Naive thymus-derived CD4-positive, alpha-beta T cell (primary cell): ENCODE measurements around the gene MC1R. TPM values are rescaled to one million over a fixed set of nuclear protein-coding genes. Genes with fewer than 3 reads are reported as not detected.
"Not testable (repeated sequence)": the region's sequence is repeated elsewhere in the genome, so short reads cannot be mapped to it uniquely, and the experiment has no call there.

Experiments used
- ATAC-seq: fragments of 150-1000 bp; cut with Tn5 transposase; 2 replicates; pipeline ENCODE4 v1.10.0; 2021; ENCODE audit warnings: mild to moderate bottlenecking, moderate library complexity
- CTCF ChIA-PET: fragments of 350-600 bp; sonication (Branson Sonifier 250); formaldehyde crosslinking; loops from one replicate; lab custom pipeline; 2021; ENCODE audit warnings: antibody characterized with exemption; lab: Charles Lee
- POLR2A ChIA-PET: fragments of 350-600 bp; sonication (Branson Sonifier 250); formaldehyde crosslinking; loops from one replicate; lab custom pipeline; 2021; ENCODE audit warnings: antibody characterized with exemption, inconsistent platforms; lab: Charles Lee
- DNase-seq, 9 donors: peaks; one replicate each; pipeline versions ENCODE4 v3.0.0 to v3.0.0-alpha.2; 2020 to 2022; ENCODE audit warnings: mixed read lengths in 1 of 9
- H3K27ac ChIP-seq: one replicate; pipeline ENCODE4 v1.7.0; 2013; ENCODE audit warnings: mild to moderate bottlenecking, low read depth, low read length, moderate library complexity
- H3K27me3 ChIP-seq, 2 donors: one replicate each; pipeline ENCODE4 v1.7.0; 2013; ENCODE audit warnings: low read length in 2 of 2, mild to moderate bottlenecking in 2 of 2, moderate library complexity in 2 of 2; ENCODE audit not compliant: control insufficient read depth in 2 of 2, insufficient read depth in 2 of 2
- H3K36me3 ChIP-seq, 3 experiments: 1 replicate in 2 of 3; 2 replicates in 1 of 3; pipeline ENCODE4 v1.7.0; 2013; ENCODE audit warnings: low read length in 3 of 3, mild to moderate bottlenecking in 3 of 3, moderate library complexity in 1 of 3; ENCODE audit not compliant: insufficient read depth in 3 of 3, control insufficient read depth in 2 of 3
- H3K4me1 ChIP-seq, 2 donors: one replicate each; pipeline ENCODE4 v1.7.0; 2013; ENCODE audit warnings: low read length in 2 of 2, mild to moderate bottlenecking in 2 of 2, moderate library complexity in 1 of 2; ENCODE audit not compliant: control insufficient read depth in 2 of 2, insufficient read depth in 2 of 2
- H3K4me3 ChIP-seq: 2 replicates; pipeline ENCODE4 v1.7.0; 2013; ENCODE audit warnings: mild to moderate bottlenecking, low read length
- H3K9me3 ChIP-seq, 3 experiments: 1 replicate in 2 of 3; 2 replicates in 1 of 3; pipeline ENCODE4 v1.7.0; 2013; ENCODE audit warnings: low read length in 3 of 3; ENCODE audit not compliant: control insufficient read depth in 2 of 3
- H3K27ac Mint-ChIP-seq, 9 donors: one replicate each; pipeline ENCODE4 v1.8.0; 2020 to 2022; ENCODE audit warnings: mixed read lengths in 9 of 9, mild to moderate bottlenecking in 8 of 9, moderate library complexity in 5 of 9, inconsistent platforms in 2 of 9
- H3K27me3 Mint-ChIP-seq, 5 donors: one replicate each; pipeline ENCODE4 v1.8.0; 2021 to 2022; ENCODE audit warnings: mixed read lengths in 5 of 5, mild to moderate bottlenecking in 1 of 5
- H3K36me3 Mint-ChIP-seq, 5 donors: one replicate each; pipeline ENCODE4 v1.8.0; 2020 to 2022; ENCODE audit warnings: mixed read lengths in 5 of 5, mild to moderate bottlenecking in 3 of 5, inconsistent platforms in 1 of 5
- H3K4me1 Mint-ChIP-seq, 7 donors: one replicate each; pipeline ENCODE4 v1.8.0; 2020 to 2022; ENCODE audit warnings: mixed read lengths in 7 of 7, mild to moderate bottlenecking in 3 of 7, inconsistent platforms in 1 of 7
- H3K4me3 Mint-ChIP-seq, 10 donors: one replicate each; pipeline ENCODE4 v1.8.0; 2020 to 2022; ENCODE audit warnings: mild to moderate bottlenecking in 10 of 10, mixed read lengths in 10 of 10, moderate library complexity in 6 of 10, inconsistent platforms in 2 of 10
- H3K9me3 Mint-ChIP-seq, 11 donors: one replicate each; pipeline ENCODE4 v1.8.0; 2020 to 2022; ENCODE audit warnings: mixed read lengths in 11 of 11, mild to moderate bottlenecking in 4 of 11, inconsistent platforms in 1 of 11, moderate library complexity in 1 of 11
- intact Hi-C, 2 donors: fragments of 100-400 bp; cut with micrococcal nuclease; formaldehyde crosslinking; loops; one replicate each; pipeline ENCODE4 v1.15.1; 2023
- polyA plus RNA-seq, 2 donors: library from polyadenylated mRNA; unstranded; fragments of 300-500 nt; fragmentation: Illumina TruSeq; gene quantifications; one replicate each; pipeline ENCODE4 v1.2.3, GENCODE V29; 2021
- total RNA-seq, 6 experiments: library from RNA in 5 of 6; stranded (reverse) in 5 of 6; gene quantifications; 1 replicate in 5 of 6; 2 replicates in 1 of 6; pipeline ENCODE4 v1.2.3 and lab custom pipeline; 2021 to 2026

Gene MC1R
- total and polyA plus RNA-seq, 7 experiments from 2014 or later, result 0.14 to 13.9 (median 10.5) TPM

- Mint-ChIP-seq H3K4me3 (no peak overlapping the region), H3K9me3 (no peaks in the 10 kb centered on the region), H3K4me1 (peaks cover 5 to 21% (median 8%) of the 10 kb centered on the region in 7 donors), H3K27me3 (no peaks in the 10 kb centered on the region), H3K36me3 (peaks cover 0 to 29% (median 3%) of the 10 kb centered on the region in 5 donors), H3K27ac (no peak overlapping the region)
- H3K9me3 ChIP-seq, result no peaks in the 10 kb centered on the region
- H3K36me3 ChIP-seq, result peaks cover 0 to 43% (median 5%) of the 10 kb centered on the region in 3 experiments
- ChIA-PET POLR2A (interaction anchor here (1.1 kb wide), 2 partner anchors 16 to 36 kb away, joined by 3 read pairs; no protein-coding TSS in a partner anchor), CTCF (interaction anchor here (0.7 to 1.4 kb wide), 2 partner anchors 12 to 206 kb away, joined by 3 read pairs; no protein-coding TSS in a partner anchor)
- H3K27ac ChIP-seq, result no peak overlapping the region
- no peaks in the 10 kb centered on the region for H3K27me3 ChIP-seq
- no peak for DNase-seq
- intact Hi-C loops, result no loop called here
- ATAC-seq, result no peak
- no peak overlapping the region for H3K4me3 ChIP-seq
- H3K4me1 ChIP-seq, result peaks cover 5 to 7% of the 10 kb centered on the region in 2 donors
Measured at GRCh38 chr16:89912143-89912542, 6.5 kb upstream of the MC1R start.

- POLR2A ChIA-PET, result interaction anchor here (0.7 to 1.1 kb wide), 4 partner anchors 15 to 405 kb away, joined by 3 to 5 read pairs (median 3); no protein-coding TSS in a partner anchor
- H3K9me3 ChIP-seq, result no peaks in the 10 kb centered on the region
- H3K9me3 Mint-ChIP-seq, result no peaks in the 10 kb centered on the region
- intact Hi-C loops, result no loop called here
- no peak overlapping the region for H3K27ac Mint-ChIP-seq
- H3K4me3 Mint-ChIP-seq, result no peak overlapping the region
- peaks cover 7 to 26% (median 12%) of the 10 kb centered on the region in 7 donors for H3K4me1 Mint-ChIP-seq
- H3K27me3 ChIP-seq, result no peaks in the 10 kb centered on the region
- H3K4me1 ChIP-seq, result peaks cover 10 to 12% of the 10 kb centered on the region in 2 donors
- peaks cover 0 to 42% (median 5%) of the 10 kb centered on the region in 3 experiments for H3K36me3 ChIP-seq
- H3K27ac ChIP-seq, result no peak overlapping the region
- peaks cover 0 to 29% (median 3%) of the 10 kb centered on the region in 5 donors for H3K36me3 Mint-ChIP-seq
- CTCF ChIA-PET, result interaction anchor here (0.7 to 1.4 kb wide), 2 partner anchors 11 to 206 kb away, joined by 3 read pairs; no protein-coding TSS in a partner anchor
- no peak for ATAC-seq
- peaks cover 0 to 1% (median 0%) of the 10 kb centered on the region in 5 donors for H3K27me3 Mint-ChIP-seq
- no peak for DNase-seq
- no peak overlapping the region for H3K4me3 ChIP-seq
Measured at GRCh38 chr16:89912627-89913026, 6.0 kb upstream of the MC1R start.

- no peaks in the 10 kb centered on the region for H3K9me3 ChIP-seq
- ChIA-PET CTCF (no interaction called here), POLR2A (interaction anchor here (0.7 to 1.0 kb wide), 2 partner anchors 43 to 406 kb away, joined by 3 to 5 read pairs; no protein-coding TSS in a partner anchor)
- Mint-ChIP-seq H3K4me1 (peaks cover 11 to 32% (median 18%) of the 10 kb centered on the region in 7 donors), H3K36me3 (peaks cover 0 to 26% (median 3%) of the 10 kb centered on the region in 5 donors), H3K4me3 (no peak overlapping the region), H3K9me3 (no peaks in the 10 kb centered on the region), H3K27ac (peak overlapping the region in 3 of 9 donors; percentile 38 to 62 (median 40)), H3K27me3 (peaks cover 0 to 6% (median 0%) of the 10 kb centered on the region in 5 donors)
- peaks cover 19 to 22% of the 10 kb centered on the region in 2 donors for H3K4me1 ChIP-seq
- no peak overlapping the region for H3K4me3 ChIP-seq
- intact Hi-C loops, result no loop called here
- peaks cover 0 to 32% (median 5%) of the 10 kb centered on the region in 3 experiments for H3K36me3 ChIP-seq
- no peaks in the 10 kb centered on the region for H3K27me3 ChIP-seq
- DNase-seq (no peak), ATAC-seq (no peak)
- no peak overlapping the region for H3K27ac ChIP-seq
Measured at GRCh38 chr16:89913408-89914387, 5.0 kb upstream of the MC1R start.

GRCh38 chr16:89914642-89915285 is 3.9 kb upstream of the MC1R start:
- H3K4me3 ChIP-seq, CTCF ChIA-PET, DNase-seq, H3K9me3 ChIP-seq, H3K27me3 ChIP-seq, H3K9me3 Mint-ChIP-seq, ATAC-seq, H3K27ac ChIP-seq, H3K4me3 Mint-ChIP-seq, H3K27ac Mint-ChIP-seq, POLR2A ChIA-PET: not testable (repeated sequence)
- Mint-ChIP-seq H3K27me3 (peaks cover 0 to 14% (median 5%) of the 10 kb centered on the region in 5 donors), H3K36me3 (peaks cover 0 to 22% (median 0%) of the 10 kb centered on the region in 5 donors), H3K4me1 (peaks cover 16 to 39% (median 26%) of the 10 kb centered on the region in 7 donors)
- intact Hi-C loops, result loop anchor here (5.0 kb wide), 2 partner anchors 42 to 192 kb away; partner anchors contain the start of genes TCF25 (in 1 of the 2), VPS9D1 (in 1 of the 2) and ZNF276 (in 1 of the 2)
- Histone ChIP-seq H3K4me1 (peaks cover 24 to 25% of the 10 kb centered on the region in 2 donors), H3K36me3 (peaks cover 0 to 26% (median 5%) of the 10 kb centered on the region in 3 experiments)

- Mint-ChIP-seq H3K9me3 (no peaks in the 10 kb centered on the region), H3K36me3 (peaks cover 0 to 17% (median 0%) of the 10 kb centered on the region in 5 donors), H3K27ac (no peak overlapping the region), H3K4me1 (peaks cover 19 to 42% (median 28%) of the 10 kb centered on the region in 7 donors), H3K27me3 (peaks cover 0 to 19% (median 10%) of the 10 kb centered on the region in 5 donors), H3K4me3 (peak overlapping the region in 3 of 10 donors; percentile 17 to 44 (median 33))
- POLR2A ChIA-PET, result no interaction called here
- no peaks in the 10 kb centered on the region for H3K9me3 ChIP-seq
- peaks cover 20 to 26% of the 10 kb centered on the region in 2 donors for H3K4me1 ChIP-seq
- no peaks in the 10 kb centered on the region for H3K27me3 ChIP-seq
- DNase-seq (no peak), ATAC-seq (no peak)
- CTCF ChIA-PET, result no interaction called here
- H3K4me3 ChIP-seq, result no peak overlapping the region
- H3K36me3 ChIP-seq, result peaks cover 0 to 25% (median 4%) of the 10 kb centered on the region in 3 experiments
- H3K27ac ChIP-seq, result no peak overlapping the region
- intact Hi-C loops, result loop anchor here (5.0 kb wide), 2 partner anchors 43 to 193 kb away; partner anchors contain the start of genes TCF25 (in 1 of the 2), VPS9D1 (in 1 of the 2) and ZNF276 (in 1 of the 2)
Measured at GRCh38 chr16:89915303-89916232, 3.1 kb upstream of the MC1R start.
